Measurements from ENCODE around the gene C7orf33. TPM values are rescaled to one million over a fixed set of nuclear protein-coding genes. Genes with fewer than 3 reads are reported as not detected.

C7orf33 gene
- total RNA-seq, 1 experiment from 2014 or later = not detected

GRCh38 chr7:148541891-148542504 lies 48.6 kb upstream of the C7orf33 start:
- no peaks in the 10 kb centered on the region for H3K27me3 ChIP-seq (ENCODE audit: insufficient read depth, low read length)
- H2BK20ac ChIP-seq (ENCODE audit: low read depth, low read length, poor library complexity, severe bottlenecking) = no peak overlapping the region
- no peaks in the 10 kb centered on the region for H3K9me3 ChIP-seq (ENCODE audit: control insufficient read depth, low read depth, low read length)
- H3K4me1 ChIP-seq (ENCODE audit: insufficient read depth, low read length) = no peaks in the 10 kb centered on the region
- no peak overlapping the region for H3T11ph ChIP-seq (ENCODE audit: low read length)
- Mint-ChIP-seq H3K4me1 (peaks cover 2 to 6% of the 10 kb centered on the region in 2 experiments; a peak in 3 of 4 replicates), H3K4me3 (no peak overlapping the region), H3K36me3 (ENCODE audit: insufficient read depth in 1 of 3, low read depth in 3 of 3) (no peaks in the 10 kb centered on the region), H3K27me3 (ENCODE audit: low read depth) (peaks cover 1% of the 10 kb centered on the region; the same call in 1 of the 2 replicates), H3K9me3 (no peaks in the 10 kb centered on the region), H3K27ac (no peak overlapping the region; a peak in 1 of 7 replicates)
- no peak for DNase-seq
- no peak overlapping the region for H3K56ac ChIP-seq (ENCODE audit: insufficient read length, low read depth, low read length)
- H3K23ac ChIP-seq (ENCODE audit: insufficient read length, low read depth, low read length) = no peak overlapping the region
- no peak overlapping the region for H3K9ac ChIP-seq (ENCODE audit: extremely low read depth, insufficient read length, low read length)
- H4K8ac ChIP-seq (replicated peaks; ENCODE audit: insufficient read length, low read depth, low read length) = no peak overlapping the region
- H3K4ac ChIP-seq (ENCODE audit: low read depth, low read length) = no peak overlapping the region
- no peak overlapping the region for H2BK12ac ChIP-seq (ENCODE audit: insufficient read length, low read depth, low read length)
- H3K23me2 ChIP-seq (ENCODE audit: insufficient read length, low read depth, low read length, poor library complexity, severe bottlenecking) = no peaks in the 10 kb centered on the region
- no peak overlapping the region for H3K27ac ChIP-seq (ENCODE audit: insufficient read length, low read depth, low read length)
- H4K91ac ChIP-seq (ENCODE audit: insufficient read length, low read depth, low read length) = no peak overlapping the region
- H2AFZ ChIP-seq (ENCODE audit: low read length) = no peak overlapping the region
- H2AK5ac ChIP-seq (ENCODE audit: insufficient read length, low read length) = no peak overlapping the region
- 100% methylated on average over 1 of the region's 6 CpGs for WGBS (ENCODE audit: extremely low coverage, insufficient read length, low lambda C conversion rate)
- no peak overlapping the region for H3K18ac ChIP-seq (ENCODE audit: insufficient read length, low read depth, low read length)
- H2BK5ac ChIP-seq (ENCODE audit: insufficient read length, low read length) = no peak overlapping the region
- no peaks in the 10 kb centered on the region for H3K79me2 ChIP-seq (ENCODE audit: insufficient read depth, low read length)
- no peak overlapping the region for H3K14ac ChIP-seq (ENCODE audit: insufficient read depth, low read length)
- no peaks in the 10 kb centered on the region for H4K20me1 ChIP-seq (ENCODE audit: control insufficient read depth, insufficient read depth, insufficient read length)
- no peak for TF ChIP-seq CTCF (conservative IDR thresholded peaks at IDR 0.05)
- no peak overlapping the region for H2BK15ac ChIP-seq (ENCODE audit: low read depth, low read length)
- no peaks in the 10 kb centered on the region for H3K79me1 ChIP-seq (ENCODE audit: insufficient read depth, low read depth, low read length, poor library complexity, severe bottlenecking)
- no peak overlapping the region for H3K4me2 ChIP-seq (ENCODE audit: insufficient read depth, insufficient read length, low read length)
- H4K5ac ChIP-seq (ENCODE audit: insufficient read length, low read depth, low read length) = no peak overlapping the region
- H2BK120ac ChIP-seq (ENCODE audit: low read depth, low read length, poor library complexity, severe bottlenecking) = no peak overlapping the region

All from H9 (cell line).